ENCODE measurements around the gene DTX4.

DTX4 gene

DNA sequence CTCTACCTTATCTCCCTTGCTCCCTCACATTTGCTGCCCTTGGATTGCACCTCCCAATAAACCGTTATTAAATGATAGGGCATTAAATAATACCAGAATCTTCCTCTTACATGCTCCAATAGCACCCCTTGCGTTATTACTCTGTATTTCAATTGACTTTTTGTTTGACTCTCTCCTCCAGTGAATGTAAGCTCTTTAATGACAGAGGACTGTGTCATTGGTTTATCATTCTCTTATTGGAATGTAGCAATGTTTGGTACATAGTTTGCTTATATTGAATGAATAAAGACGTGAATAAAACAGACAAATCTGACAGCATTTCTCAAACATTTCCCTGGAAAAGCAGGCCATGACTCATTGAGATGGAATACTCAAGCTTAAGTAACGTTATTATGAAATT lies 49.5 kb downstream of the DTX4 start:
- no peak for DNase-seq

DNA sequence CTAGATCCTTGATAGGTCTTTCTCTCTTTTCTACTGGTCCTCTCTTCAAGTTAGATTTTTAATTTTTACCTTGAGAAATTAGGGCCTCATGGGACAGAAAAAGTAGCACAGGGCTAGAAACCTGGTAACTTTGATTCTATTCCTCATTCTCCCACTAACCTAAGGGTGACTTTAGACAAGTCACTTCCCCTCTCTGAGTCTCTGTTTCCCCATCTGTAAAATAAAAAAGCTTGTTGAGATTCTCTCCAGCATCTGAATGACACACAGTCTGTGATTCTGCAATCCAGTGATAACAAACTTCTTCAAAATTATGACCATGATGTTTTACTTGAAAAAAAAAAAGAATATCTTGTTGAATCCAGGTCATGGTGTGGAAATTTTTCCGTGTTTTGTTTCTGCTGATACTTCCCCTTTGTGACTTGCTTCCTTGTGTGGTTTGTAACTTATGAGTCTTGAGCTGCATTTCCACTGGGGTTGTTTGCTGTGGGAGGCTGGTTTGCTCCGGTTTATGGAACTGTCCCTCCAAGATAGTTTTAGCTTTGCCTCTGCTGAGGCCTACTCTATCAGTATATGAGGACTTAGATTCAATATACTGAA lies 50.6 kb downstream of the DTX4 start:
- DNase-seq = peak; percentile 11

DNA sequence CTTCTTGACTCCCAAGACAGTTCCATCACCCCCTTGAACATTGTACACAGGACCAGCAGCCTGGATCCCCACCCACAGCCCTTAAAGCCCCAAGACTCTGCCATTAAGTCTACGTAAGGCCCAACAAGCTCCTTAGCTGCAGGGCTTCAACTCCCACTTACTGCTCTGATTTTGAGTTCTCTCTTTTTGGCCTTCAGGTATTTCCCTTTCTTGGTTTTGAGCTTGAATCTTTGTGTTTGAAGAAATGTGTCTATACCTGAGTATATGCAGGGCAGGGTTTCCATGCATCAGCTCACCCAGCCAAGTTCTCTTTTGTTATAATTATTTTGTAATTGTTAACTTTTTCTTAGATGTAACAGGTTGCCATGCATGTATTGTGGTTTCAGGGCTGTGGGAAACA lies 51.2 kb downstream of the DTX4 start:
- DNase-seq = no peak

DNA sequence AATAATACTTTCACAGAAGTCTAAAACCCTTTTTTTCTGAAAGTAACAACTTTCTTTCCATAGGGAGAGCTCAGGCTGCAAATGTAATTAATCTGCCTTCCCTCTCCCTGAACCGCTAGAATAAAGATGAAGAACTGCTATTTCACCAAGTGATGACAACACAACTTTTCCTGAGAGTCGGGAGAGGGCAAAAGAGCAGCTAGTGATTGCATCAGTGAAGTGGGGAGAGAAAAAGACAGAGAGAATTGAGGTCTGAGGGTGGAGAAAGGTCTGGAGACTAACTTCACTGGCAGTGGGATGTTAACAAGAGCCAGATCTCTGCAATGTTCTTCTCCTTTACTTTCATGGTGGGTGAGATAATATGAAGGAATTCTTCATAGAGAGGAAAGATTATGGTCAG lies 51.7 kb downstream of the DTX4 start:
- DNase-seq = no peak

DNA sequence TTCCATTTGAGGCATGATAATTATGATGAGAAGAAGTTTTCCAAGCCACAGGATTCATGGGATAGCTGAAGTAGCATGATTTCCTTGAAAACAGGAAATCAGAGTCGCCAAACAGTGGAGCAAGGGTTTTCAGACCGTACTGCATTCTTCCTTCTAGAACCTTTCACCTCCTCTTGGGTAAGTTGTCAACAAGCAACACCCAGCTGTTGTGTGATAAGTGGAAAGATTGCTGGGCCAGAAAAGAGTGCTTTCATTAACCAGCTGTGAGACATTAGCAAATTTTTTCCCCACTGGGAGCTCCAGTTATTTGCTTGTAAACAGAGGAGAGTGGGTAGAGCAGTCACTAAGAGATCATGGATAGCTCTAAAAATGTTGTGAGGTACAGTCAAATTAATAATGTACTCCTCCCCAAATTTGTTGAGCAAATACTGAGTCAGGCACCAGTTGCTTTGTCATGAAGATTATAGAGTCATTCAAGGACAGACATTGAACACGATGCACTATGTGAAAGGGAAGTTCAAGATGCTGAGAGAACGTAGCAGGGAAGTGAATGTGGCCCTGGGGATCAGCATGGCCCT lies 52.5 kb downstream of the DTX4 start:
- peak; percentile 6 for DNase-seq

DNA sequence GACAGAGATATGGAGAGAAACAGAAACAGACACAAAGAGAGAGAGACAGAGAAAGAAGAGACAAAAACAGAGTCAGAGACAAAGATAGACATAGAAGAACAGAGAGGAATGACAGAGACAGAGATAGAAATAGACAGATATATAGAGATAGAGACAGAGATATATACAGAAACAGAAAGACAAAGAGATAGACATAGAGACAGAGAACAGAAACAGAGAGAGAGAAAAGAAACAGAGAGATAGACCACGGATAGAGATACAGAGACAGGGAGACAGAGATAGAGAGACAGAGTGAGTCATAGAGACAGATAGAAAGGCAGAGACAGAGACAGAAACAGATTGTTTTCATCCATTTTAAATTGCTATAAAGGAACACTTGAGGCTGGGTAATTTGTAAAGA lies 53.1 kb downstream of the DTX4 start:
- no peak for DNase-seq

DNA sequence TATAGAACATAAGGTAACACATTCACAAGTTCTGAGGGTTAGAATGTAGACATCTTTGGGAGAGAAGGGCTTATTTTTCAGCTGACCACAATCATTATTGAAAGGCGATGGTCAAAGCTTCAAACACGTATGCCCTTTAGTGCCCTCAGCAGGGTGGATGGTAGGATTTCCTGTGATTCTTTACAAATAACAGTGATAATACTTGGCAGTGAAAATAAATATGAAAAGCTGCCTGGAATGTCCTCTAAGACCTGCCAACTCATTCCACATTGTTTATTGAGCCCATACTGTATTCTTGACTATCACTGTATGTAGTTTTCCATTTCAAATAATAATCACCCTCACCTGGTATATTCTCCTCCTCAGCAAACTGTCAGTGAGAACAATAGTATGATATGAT lies 54.5 kb downstream of the DTX4 start:
- no peak for DNase-seq

DNA sequence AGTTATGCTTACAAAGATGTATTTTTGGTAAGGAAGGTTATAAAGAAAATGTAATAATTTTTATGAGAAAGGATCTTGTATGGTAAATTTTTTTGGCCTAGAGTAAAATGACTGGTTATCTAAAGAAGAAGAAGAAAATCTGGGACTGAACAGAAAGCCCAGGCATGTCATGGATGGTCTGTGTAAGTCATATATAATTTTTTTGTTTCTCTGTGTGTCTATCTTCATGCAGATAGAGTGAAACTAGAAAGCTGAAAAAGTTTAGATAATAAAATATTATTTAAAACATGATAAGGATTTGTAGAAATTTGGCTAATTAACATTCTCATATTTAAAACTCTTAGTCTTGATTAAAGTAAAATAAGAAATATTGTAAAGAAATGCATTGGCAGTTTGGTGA lies 68.4 kb downstream of the DTX4 start:
- DNase-seq = no peak

DNA sequence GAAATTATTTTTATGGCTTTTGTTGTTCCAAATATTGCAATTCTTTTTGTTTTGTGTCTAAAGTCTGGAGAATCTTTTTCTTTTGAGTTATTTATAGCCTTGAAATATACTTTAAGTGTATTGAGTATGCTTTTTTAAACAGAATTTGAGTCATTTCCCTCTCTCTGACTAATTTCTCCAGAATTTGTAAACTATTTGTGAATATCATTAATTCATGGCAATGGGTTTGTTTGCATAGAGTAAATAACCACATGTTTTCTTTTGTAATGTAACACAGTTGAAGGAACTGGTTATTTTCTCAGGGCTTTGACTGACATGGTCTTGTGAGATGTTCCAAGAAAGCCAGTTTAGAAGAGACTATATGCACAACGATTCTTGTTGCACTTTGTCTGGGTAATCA lies 71.7 kb downstream of the DTX4 start:
- no peak for DNase-seq

DNA sequence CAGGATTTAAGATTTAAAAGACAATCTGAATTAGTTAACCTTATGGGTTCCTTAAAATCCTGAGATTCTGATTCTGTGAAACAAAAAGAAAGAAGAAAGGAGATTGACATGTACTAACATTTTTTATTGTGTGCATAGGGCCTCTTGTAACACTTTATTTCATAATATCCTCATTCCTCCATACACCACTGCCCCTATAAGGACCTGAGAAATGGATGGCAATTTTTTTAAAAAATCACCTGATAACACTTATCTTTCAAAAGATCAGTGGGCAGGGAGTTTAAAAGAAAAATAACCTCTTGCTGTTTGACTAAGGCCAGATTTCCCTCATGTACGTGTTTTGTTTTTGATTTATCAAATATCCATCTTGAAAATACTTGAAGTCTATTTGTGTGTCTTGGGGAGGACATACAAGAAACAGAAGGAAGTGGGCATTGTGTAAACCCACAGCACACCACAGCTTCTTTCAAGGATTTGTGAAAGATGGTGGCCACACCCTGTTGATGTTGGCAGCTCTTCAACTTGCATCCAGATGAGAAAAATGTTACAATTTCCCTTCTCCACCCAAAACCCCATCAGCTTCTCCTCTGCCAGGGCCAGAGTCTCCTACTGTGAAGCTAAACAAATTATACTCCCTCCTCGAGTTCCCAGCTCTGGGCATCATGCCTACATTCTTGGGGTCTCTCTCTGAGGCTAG lies 75.7 kb downstream of the DTX4 start:
- peak; percentile 2 for DNase-seq

DNA sequence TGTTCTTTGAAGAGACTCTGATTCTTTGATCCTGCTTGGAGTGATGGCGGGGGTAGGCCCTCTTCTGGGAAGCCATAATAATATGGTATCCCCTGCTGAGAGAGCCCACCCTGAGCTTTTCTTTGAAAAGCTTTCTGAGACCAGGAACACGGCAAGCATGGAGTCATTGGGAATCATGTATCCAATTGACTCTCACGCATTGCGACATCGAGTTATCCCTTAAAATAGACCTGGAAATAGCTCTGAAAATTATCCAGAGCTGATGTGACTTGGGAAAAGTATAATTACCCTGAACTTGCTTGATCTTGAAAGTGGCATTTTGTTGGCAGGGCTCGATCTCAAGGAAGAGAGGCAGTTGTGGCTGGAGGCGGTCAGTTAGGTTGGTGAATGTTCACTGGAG lies 77.6 kb downstream of the DTX4 start:
- no peak for DNase-seq

DNA sequence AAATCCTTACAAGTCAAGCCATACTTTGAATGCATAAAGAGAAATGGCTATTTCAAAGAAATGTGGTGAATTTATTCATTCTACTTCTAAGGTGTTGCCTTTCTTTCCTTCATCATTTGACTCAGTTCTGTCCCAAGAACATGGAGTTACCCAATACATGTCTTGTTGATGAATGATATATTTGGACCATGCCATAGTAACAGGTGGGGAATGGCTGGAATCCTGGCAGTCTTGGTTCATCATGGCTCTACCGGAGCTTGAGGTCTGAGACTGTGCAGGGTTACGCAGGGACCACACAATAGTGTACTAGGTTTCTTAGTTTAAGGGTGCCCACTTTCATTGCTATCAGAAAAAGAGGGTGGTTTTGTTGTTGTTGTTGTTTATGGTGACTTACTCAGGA lies 81.1 kb downstream of the DTX4 start:
- DNase-seq = no peak

DNA sequence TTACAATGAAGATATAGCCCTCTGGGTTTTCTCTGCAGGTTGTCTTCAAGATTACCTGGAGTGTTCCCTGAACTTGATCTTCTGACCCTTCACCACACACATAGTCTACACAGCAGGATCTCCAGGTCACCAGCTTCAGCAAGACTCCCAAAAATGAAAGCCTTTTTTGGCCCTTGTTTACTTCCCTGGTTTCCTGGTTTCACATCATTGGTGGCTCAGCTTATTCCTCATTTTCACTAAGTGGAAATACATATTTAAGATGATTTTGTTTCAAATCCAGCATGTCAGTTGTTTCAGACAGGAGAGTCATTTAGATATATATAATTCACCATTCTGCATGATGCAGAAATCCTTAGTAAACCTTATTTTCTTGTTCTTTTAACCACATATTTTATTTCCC lies 82.4 kb downstream of the DTX4 start:
- no peak for DNase-seq

DNA sequence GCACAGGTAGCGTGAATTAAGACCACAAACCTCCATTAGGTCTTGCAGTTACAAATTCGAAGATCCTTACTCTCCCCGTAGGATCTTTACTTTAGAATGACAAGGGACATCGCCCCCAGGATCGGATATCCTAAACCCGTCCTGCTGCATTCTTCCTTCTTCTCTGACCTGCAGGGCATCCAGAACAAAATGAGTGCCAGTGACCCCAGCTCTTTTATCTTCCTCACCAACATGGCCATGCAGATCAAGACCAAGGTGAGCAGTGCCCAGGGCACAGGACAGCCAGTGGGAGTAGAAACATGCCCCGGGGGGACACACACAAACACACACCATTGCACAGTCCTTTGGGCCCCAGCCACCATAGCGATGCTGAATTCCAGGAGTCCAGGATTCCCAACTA lies 83.3 kb downstream of the DTX4 start:
- DNase-seq = no peak
